ENCODE data around the gene FBXW4.
"Not testable (repeated sequence)": the region's sequence is repeated elsewhere in the genome, so short reads cannot be mapped to it uniquely, and the experiment has no call there.

Gene FBXW4

GRCh38 chr10:101651336-101651735 is 43.6 kb downstream of the FBXW4 start:
- DNase-seq: no peak

DNA sequence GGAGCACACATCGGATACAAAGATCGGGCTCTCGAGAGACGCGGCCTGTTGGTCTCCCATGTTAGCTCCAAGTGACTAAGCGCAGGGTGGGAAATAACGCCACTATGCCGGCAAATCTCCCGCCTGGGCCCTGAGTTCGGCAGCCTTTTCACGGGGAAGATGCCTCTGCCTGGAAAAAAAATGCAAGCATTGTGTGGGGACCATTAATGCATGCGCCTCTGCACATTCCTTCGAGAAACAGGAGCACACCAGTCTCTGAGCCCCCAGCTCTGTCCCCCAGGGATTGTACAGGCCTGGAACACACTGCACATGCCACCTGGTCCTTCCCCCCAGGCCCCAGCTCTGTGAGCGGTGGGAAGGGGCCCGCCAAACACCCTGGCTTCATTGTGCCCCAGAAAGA is 44.1 kb downstream of the FBXW4 start:
- no peak for DNase-seq

DNA sequence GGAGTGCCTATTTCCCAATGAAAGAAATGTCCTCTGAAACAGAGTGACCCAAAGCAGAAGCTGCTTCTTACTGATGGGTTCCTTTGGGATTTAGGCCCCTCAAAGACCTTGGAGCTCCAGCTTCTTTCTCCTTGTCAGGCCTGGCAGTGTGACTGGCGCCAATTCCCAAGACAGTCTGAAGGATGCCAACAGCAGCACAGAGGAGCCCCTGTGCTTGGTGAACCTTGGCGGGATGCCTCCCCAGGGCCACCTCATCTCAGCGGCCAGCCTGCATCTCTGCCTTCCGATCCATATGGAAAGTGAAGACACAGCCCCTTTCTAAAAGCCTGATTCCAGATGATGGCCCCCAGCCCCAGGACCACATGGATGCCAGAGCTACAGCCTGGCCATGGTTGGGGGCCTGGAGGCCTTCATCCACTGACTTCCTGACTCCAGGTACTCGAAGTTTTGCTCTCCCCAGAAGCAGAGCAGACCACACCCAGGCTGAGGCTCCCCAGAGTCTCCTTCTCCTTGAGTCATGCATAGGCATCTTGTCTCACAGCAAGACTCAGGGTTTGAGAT is 45.4 kb downstream of the FBXW4 start:
- DNase-seq: no peak

DNA sequence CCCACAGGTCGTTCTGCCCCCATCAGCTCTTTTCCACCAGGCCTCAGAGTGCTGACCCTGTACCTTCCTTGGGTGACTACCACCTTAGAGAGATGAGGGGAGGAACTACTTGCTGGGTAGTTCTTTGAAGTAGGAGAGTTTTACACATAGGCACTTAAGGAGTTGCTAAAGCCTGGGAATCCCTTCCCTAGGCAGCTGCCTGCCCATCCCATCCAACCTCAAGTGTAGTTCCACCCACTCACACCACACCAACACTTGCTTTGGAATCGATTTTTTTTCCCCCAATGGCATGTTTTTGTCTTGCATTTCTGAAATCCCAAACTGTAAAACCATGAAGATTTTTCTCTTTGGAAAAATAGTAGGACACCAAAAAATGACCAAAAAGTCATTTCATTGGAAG is 47.7 kb downstream of the FBXW4 start:
- no peak for DNase-seq

DNA sequence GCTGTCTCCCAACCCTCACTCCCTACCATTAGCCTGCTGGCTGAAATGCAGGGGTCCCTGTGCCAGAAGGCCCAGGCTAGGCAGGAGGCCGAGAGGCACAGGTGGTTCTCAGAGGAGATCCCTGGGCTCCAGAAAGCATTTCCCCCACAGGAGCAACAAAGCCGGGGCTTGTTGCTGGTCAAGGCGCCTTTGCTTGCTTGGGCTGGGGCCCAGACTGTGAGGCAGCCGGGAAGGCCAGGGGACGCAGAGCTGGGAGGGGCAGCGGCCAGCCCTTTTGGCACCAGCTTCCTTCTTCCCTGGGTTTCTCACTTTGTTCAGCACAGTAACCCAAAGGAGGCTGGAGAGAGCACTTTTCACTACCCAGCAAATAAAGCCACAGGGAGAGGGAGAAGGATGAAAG is 48.6 kb downstream of the FBXW4 start:
- DNase-seq: no peak

DNA sequence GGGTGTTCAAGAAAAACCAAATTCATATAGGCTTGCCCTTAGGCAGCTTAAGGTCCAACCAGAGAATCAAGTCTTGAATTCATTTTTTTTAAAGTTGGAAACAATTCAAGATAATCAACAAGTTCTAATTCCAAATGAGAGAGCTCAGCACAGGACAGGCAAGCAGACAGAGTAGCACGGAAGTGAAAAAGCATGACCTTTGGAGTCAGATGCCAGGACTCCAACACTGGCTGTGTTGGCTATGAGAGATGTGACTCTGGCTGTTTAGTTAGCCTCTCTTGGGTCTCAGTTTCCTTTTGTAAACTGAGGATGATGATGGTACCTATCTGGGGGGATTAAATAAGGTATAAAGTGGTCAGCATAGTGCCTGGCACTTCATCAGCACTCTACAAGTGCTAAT is 49.3 kb downstream of the FBXW4 start:
- DNase-seq: no peak

- no peak for DNase-seq
These were observed 51.0 kb downstream of the FBXW4 start for GRCh38 chr10:101644002-101644401.

- DNase-seq: no peak
These were observed 51.4 kb downstream of the FBXW4 start for GRCh38 chr10:101643546-101643945.

DNA sequence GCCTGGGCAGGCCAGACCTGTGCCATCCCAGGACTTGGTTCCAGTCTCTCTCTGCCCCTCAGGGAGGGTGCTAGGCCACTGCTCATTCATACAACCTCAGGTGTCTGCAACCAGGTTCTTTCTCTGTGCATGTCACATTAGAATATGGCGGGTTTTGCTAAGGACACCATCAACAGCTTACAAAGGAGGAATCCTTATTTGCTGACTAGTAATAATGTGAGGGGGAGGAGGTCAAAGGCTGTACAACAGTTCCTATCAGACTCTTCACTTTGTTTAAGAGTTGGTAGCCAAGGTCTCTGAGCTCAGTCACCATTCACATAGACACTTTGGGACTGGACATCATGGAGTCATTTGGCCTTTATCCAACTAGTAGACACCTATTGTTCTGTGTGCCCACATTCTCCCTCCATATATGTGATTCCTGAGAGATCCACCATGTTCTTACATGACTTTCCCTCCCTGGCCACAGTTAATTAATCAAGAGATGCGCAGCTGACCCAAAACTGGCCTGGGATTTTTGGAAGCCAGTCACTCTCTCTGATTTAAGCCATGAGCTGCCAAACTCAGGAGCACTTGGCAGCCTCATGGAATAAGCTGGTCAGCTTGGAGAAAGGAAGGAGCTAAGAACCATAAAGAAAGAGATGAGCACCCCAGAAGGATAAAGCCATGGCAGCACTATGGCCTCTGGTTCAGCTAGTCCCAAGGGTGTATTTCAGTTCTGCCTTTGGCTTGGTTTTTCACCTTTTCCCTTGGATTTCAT is 55.6 kb downstream of the FBXW4 start:
- no peak for DNase-seq

DNA sequence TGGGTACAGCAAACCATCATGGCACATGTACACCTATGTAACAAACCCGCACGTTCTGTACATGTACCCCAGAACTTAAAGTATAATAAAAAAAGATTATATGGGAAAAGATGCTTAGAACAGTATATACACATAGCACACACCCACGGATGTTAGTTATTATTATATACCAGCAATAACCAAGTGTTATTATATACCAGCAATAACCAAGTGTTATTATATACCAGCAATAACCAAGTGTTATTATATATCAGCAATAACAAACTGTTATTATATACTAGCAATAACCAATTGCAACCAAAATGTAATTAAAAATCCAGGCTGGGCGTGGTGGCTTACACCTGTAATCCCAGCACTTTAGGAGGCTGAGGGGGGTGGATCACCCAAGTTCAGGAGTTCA is 61.5 kb downstream of the FBXW4 start:
- DNase-seq: not testable (repeated sequence)

DNA sequence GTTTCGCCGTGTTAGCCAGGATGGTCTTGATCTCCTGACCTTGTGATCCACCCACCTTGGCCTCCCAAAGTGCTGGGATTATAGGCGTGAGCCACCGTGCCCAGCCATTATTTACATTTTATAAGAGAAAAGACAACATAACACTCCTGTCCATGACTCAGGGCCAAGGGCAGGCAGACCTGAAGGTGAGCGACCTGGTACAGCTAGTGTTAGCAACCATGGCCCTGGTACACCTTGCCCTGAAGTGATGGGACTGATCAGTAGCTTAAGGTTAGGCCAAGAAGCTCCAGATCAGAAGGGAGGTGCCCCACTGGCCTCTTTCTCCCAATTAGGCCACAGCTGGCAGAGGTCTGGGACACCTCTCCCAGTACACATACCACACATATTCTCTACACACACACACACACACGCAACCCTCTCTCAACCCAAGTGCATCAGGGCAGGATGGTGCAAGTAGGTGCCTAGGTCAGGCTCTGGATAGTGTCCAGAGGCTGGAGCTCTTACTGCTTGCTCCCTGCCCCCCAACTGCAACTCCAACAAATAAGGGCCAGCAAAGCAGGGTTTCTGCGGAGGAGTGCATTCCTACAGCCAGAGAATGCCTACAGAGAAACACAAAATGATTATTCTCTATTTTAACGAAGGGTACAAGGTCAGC is 63.0 kb downstream of the FBXW4 start:
- DNase-seq: no peak

GRCh38 chr10:101630633-101630920 is 64.4 kb downstream of the FBXW4 start:
- DNase-seq: no peak

DNA sequence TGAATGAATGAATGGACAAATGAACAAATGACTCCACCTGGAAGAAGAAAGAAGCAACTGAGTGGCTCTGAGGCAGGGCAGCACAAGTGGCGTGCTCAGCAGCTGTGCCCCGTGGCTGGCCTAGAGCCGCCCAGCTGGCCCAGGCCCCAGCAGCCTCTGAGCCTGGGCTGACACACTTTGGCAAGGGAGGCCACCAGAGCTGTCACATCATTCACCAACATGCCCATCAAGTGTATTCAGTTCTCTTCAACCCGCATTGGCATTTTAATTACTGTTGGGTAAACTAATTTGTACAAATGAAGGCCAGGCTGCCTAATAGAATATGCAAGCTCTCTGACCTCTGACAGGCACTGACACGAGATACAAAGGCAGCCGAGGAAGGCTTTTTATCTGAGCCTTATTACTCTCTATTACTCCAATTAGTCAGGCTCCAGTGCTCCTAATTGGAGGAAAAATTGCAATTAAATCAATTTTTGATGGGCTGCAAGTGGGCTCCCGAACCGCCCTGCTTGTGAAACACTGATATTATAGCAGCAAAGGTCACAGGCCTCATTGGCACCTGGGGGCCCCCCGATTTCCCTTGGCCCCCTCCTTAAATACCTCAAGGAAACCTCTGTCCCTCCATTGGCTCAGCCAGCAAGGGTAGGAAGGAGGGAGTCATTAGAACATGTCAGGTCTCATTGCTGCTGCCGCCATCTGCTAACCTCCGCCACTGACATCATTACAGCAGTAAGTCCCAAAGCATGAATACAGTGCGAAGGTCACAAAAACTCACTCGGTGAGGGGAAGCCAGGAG is 64.9 kb downstream of the FBXW4 start:
- DNase-seq: no peak

GRCh38 chr10:101625821-101626412 is 69.1 kb downstream of the FBXW4 start:
- DNase-seq: no peak

DNA sequence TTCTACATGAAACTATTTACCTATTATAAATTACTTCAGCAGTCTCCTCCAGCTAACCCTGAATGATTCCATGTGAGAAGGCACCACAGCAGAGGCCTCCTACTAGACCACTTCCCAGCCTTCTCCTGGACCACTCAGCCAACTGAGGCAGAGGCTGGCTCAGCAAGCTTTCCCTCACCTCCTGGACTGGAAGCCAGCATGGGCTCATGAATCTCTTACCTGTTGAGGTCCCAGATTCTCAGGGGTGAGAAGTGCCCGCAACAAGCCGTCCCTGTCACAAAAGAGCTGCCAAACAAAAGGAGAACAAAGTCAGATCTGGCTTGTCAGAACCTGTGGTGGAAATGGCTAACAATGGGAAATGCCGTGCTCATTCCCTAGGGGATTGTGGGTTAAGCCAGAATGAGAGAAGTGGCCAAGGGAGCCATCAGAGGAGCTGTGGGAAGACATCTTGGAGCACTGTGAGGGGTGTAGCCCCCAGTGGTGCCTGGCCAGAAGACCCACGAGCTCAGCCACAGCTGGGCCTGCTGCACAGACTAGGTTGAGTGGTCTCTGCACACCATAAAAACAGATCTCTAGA is 70.4 kb downstream of the FBXW4 start:
- DNase-seq: no peak

GRCh38 chr10:101623528-101623927 is 71.4 kb downstream of the FBXW4 start:
- DNase-seq: no peak

DNA sequence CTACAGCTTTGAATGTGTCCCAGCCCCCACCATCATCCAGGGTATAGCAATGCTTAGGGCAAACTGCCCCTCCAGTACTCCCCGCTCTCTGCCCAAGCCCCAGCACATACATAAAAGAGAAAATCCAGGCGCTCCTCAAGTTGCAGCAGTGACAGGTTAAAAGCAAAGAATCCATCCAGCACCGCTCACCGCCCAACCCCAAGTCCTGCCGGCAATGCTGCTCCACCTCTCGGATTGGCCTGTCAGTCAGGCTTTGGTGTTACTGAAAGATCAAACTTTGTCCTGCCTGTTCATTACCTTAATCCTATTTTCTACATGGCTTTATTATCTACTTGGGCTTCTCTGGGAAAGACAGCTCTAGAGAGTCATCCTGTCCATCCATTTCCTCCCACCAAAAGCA is 75.0 kb downstream of the FBXW4 start:
- DNase-seq: no peak

DNA sequence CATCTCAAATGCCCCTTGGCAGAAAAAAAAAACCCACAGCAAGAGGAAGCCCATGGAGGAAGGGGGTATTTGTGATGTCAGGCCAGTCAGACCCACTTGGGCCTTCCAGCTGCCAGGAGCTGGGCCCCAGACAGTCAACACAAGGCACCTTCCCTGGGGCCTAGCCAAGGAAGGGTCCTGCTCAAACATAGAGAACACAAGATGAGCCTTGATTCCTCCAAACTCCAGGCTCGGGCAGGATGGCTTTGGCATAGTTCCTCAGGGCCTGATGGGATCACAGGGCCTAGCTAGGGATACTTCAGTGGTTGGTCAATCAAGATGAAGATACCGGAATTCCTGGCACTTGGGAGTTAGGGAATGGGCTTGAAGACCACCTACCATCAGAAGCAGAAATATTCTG is 76.1 kb downstream of the FBXW4 start:
- no peak for DNase-seq

DNA sequence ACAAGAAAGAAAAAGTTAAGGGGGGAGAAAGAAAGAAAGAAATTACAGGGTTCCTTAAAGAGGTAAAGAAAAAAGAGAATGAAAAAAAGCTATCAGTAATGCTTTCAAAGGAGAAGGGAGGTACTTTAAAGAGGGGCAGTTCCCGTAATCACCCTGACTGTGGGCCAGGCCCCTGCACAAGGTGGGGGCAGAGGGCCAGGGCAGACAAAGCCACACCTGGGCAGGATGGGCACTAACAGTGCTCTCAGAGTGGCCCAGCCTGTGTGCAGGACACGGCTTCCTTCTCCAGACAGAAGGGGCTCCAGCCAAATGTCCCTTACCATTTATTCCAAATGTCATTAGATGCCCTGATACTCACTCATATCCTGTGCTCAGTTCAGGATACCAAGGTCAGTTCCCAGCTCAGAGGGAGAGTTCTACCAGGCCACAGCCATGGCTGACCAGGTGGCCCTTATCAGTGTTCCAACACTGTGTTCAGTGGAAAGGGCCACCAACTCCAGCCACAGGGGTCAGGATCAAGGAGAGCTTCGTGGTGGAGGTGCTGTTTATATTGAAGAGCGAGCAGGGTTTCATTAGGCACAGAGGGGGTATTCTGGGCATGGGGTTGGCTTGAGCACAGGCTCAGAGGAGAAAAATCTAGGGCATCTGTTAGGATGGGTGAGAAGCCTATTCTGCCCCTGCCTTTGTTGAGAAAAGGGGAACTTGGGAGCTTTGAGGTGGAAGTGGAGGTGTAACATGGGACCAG is 77.0 kb downstream of the FBXW4 start:
- no peak for DNase-seq

- DNase-seq: no peak
These were observed 77.7 kb downstream of the FBXW4 start for GRCh38 chr10:101617102-101617823.

- DNase-seq: no peak
These were observed 78.4 kb downstream of the FBXW4 start for GRCh38 chr10:101616415-101617101.

Data from activated CD8-positive, alpha-beta memory T cell treated with anti-CD3 and anti-CD28 coated beads, Interleukin-2, amount 50 U/mL, for 4 hours (primary cell).